ENCODE data around the gene CCDC3.

The CCDC3 gene

DNA sequence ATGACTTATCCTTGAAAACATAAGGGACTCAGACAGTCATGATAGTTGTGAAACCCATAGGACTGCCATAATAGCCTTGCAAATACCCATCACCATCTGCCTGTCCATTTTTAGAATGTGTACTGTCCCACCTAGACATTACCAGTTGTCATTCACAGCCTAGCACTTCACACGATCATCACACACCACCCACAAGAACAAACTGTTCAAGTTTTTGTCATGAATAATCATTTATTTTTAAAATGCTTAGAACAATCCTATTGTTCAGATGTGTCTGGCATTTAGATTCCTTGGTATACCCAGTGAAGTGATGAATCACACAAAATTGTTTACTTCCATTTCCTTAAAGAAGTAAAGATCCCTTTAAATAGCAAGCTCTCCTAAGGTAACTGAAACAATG, 46.6 kb downstream of the CCDC3 start:
- H3K27me3 ChIP-seq (ENCODE audit: control insufficient read depth, insufficient read depth, low read length) = no peaks in the 10 kb centered on the region

GRCh38 chr10:12950583-12951128, 50.9 kb downstream of the CCDC3 start:
- H3K36me3 ChIP-seq (ENCODE audit: control insufficient read depth, insufficient read depth, low read length) = no peaks in the 10 kb centered on the region
- no peak overlapping the region for H3K9ac ChIP-seq (ENCODE audit: low read length)
- H3K27me3 ChIP-seq (ENCODE audit: control insufficient read depth, insufficient read depth, low read length) = no peaks in the 10 kb centered on the region
- no peak overlapping the region for H3K4me3 ChIP-seq (ENCODE audit: low read length)
- no peaks in the 10 kb centered on the region for H3K4me1 ChIP-seq (ENCODE audit: control insufficient read depth, insufficient read depth, low read length)
- H3K27ac ChIP-seq (ENCODE audit: low read depth, low read length) = no peak overlapping the region

More for the DNA sequence above, 46.6 kb downstream of the CCDC3 start:
- H3K9ac ChIP-seq (ENCODE audit: low read length) = no peak overlapping the region
- H3K4me3 ChIP-seq (ENCODE audit: low read length) = no peak overlapping the region
- H3K27ac ChIP-seq (ENCODE audit: low read depth, low read length) = no peak overlapping the region
- no peaks in the 10 kb centered on the region for H3K4me1 ChIP-seq (ENCODE audit: control insufficient read depth, insufficient read depth, low read length)
- H3K36me3 ChIP-seq (ENCODE audit: control insufficient read depth, insufficient read depth, low read length) = no peaks in the 10 kb centered on the region

GRCh38 chr10:12949248-12949647, 52.3 kb downstream of the CCDC3 start:
- Histone ChIP-seq H3K4me1 (ENCODE audit: control insufficient read depth, insufficient read depth, low read length) (no peaks in the 10 kb centered on the region), H3K27ac (ENCODE audit: low read depth, low read length) (no peak overlapping the region), H3K27me3 (ENCODE audit: control insufficient read depth, insufficient read depth, low read length) (no peaks in the 10 kb centered on the region), H3K4me3 (ENCODE audit: low read length) (no peak overlapping the region), H3K9ac (ENCODE audit: low read length) (no peak overlapping the region), H3K36me3 (ENCODE audit: control insufficient read depth, insufficient read depth, low read length) (no peaks in the 10 kb centered on the region)

- Histone ChIP-seq H3K9ac (ENCODE audit: low read length) (no peak overlapping the region), H3K4me1 (ENCODE audit: control insufficient read depth, insufficient read depth, low read length) (no peaks in the 10 kb centered on the region), H3K27me3 (ENCODE audit: control insufficient read depth, insufficient read depth, low read length) (no peaks in the 10 kb centered on the region), H3K4me3 (ENCODE audit: low read length) (no peak overlapping the region), H3K27ac (ENCODE audit: low read depth, low read length) (no peak overlapping the region), H3K36me3 (ENCODE audit: control insufficient read depth, insufficient read depth, low read length) (no peaks in the 10 kb centered on the region)
These were observed 53.8 kb downstream of the CCDC3 start for GRCh38 chr10:12947741-12948140.

GRCh38 chr10:12946372-12946771, 55.1 kb downstream of the CCDC3 start:
- Histone ChIP-seq H3K9ac (ENCODE audit: low read length) (no peak overlapping the region), H3K27ac (ENCODE audit: low read depth, low read length) (no peak overlapping the region), H3K36me3 (ENCODE audit: control insufficient read depth, insufficient read depth, low read length) (no peaks in the 10 kb centered on the region), H3K27me3 (ENCODE audit: control insufficient read depth, insufficient read depth, low read length) (no peaks in the 10 kb centered on the region), H3K4me1 (ENCODE audit: control insufficient read depth, insufficient read depth, low read length) (no peaks in the 10 kb centered on the region), H3K4me3 (ENCODE audit: low read length) (no peak overlapping the region)

- H3K9ac ChIP-seq (ENCODE audit: low read length) = no peak overlapping the region
- no peaks in the 10 kb centered on the region for H3K4me1 ChIP-seq (ENCODE audit: control insufficient read depth, insufficient read depth, low read length)
- no peak overlapping the region for H3K27ac ChIP-seq (ENCODE audit: low read depth, low read length)
- H3K4me3 ChIP-seq (ENCODE audit: low read length) = no peak overlapping the region
- H3K36me3 ChIP-seq (ENCODE audit: control insufficient read depth, insufficient read depth, low read length) = no peaks in the 10 kb centered on the region
- no peaks in the 10 kb centered on the region for H3K27me3 ChIP-seq (ENCODE audit: control insufficient read depth, insufficient read depth, low read length)
These were observed 55.7 kb downstream of the CCDC3 start for GRCh38 chr10:12945690-12946359.

DNA sequence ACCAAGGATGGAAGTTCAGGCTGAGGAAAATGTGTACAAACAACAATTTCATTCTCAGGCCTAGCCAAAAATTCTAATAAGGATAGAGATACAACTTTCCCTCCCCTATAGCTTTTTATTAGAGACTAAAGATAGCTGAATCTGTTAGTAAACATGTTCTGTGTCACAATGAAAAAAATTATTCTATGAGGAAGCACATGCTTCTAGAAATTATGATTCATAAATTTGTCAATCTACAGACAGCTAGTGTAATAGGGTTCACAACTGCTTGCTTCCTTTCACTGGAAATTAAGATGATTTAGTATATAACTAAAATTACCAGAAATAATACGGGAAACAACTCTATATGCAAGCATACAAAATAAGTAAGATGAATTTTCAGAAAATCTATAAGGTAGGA, 56.6 kb downstream of the CCDC3 start:
- H3K27ac ChIP-seq (ENCODE audit: low read depth, low read length) = no peak overlapping the region
- no peaks in the 10 kb centered on the region for H3K36me3 ChIP-seq (ENCODE audit: control insufficient read depth, insufficient read depth, low read length)
- no peaks in the 10 kb centered on the region for H3K27me3 ChIP-seq (ENCODE audit: control insufficient read depth, insufficient read depth, low read length)
- no peaks in the 10 kb centered on the region for H3K4me1 ChIP-seq (ENCODE audit: control insufficient read depth, insufficient read depth, low read length)
- H3K4me3 ChIP-seq (ENCODE audit: low read length) = no peak overlapping the region
- no peak overlapping the region for H3K9ac ChIP-seq (ENCODE audit: low read length)

GRCh38 chr10:12943425-12943824, 58.1 kb downstream of the CCDC3 start:
- H3K4me1 ChIP-seq (ENCODE audit: control insufficient read depth, insufficient read depth, low read length) = no peaks in the 10 kb centered on the region
- H3K27ac ChIP-seq (ENCODE audit: low read depth, low read length) = no peak overlapping the region
- no peak overlapping the region for H3K9ac ChIP-seq (ENCODE audit: low read length)
- no peaks in the 10 kb centered on the region for H3K36me3 ChIP-seq (ENCODE audit: control insufficient read depth, insufficient read depth, low read length)
- no peaks in the 10 kb centered on the region for H3K27me3 ChIP-seq (ENCODE audit: control insufficient read depth, insufficient read depth, low read length)
- no peak overlapping the region for H3K4me3 ChIP-seq (ENCODE audit: low read length)

DNA sequence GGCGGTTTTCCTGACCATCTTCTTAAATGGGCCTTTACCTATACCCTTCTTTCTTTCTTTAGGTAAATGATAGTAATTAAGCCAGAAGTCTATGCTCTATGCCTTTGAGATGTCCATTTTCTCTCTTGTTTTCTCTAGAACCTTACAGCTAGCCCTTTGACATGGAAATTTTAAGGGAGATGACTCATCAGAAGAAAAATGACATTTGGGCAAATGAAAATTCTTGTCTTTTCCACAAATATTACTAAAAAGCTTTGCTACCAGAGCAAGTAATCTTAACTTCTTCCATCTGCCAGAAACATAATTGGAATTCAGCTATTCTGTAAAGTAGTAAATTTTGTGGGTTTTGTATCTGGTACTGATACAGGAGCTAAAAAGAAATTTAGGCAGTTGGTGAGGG, 59.5 kb downstream of the CCDC3 start:
- no peaks in the 10 kb centered on the region for H3K4me1 ChIP-seq (ENCODE audit: control insufficient read depth, insufficient read depth, low read length)
- H3K4me3 ChIP-seq (ENCODE audit: low read length) = no peak overlapping the region
- no peaks in the 10 kb centered on the region for H3K36me3 ChIP-seq (ENCODE audit: control insufficient read depth, insufficient read depth, low read length)
- no peaks in the 10 kb centered on the region for H3K27me3 ChIP-seq (ENCODE audit: control insufficient read depth, insufficient read depth, low read length)
- H3K27ac ChIP-seq (ENCODE audit: low read depth, low read length) = no peak overlapping the region
- no peak overlapping the region for H3K9ac ChIP-seq (ENCODE audit: low read length)

DNA sequence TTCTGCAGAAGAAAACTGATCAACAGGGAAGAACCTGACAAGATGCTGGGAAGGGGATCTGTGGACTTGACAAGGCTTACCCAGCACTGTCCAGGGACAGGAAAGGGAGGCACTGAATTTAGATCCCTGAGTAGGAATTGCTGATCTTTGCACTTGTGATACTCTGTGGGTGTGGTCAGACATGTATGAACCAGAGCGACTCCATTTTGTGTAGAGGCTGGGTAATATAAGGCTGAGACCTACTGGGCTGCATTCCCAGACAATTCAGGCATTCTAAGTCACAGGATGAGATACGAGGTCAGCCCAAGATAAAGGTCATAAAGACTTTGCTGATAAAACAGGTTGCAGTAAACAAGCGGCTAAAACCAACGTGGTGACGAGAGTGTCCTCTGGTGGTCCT, 60.7 kb downstream of the CCDC3 start:
- Histone ChIP-seq H3K4me1 (ENCODE audit: control insufficient read depth, insufficient read depth, low read length) (no peaks in the 10 kb centered on the region), H3K36me3 (ENCODE audit: control insufficient read depth, insufficient read depth, low read length) (no peaks in the 10 kb centered on the region), H3K9ac (ENCODE audit: low read length) (no peak overlapping the region), H3K27ac (ENCODE audit: low read depth, low read length) (no peak overlapping the region), H3K4me3 (ENCODE audit: low read length) (no peak overlapping the region), H3K27me3 (ENCODE audit: control insufficient read depth, insufficient read depth, low read length) (no peaks in the 10 kb centered on the region)

GRCh38 chr10:12938271-12938670, 63.2 kb downstream of the CCDC3 start:
- no peaks in the 10 kb centered on the region for H3K36me3 ChIP-seq (ENCODE audit: control insufficient read depth, insufficient read depth, low read length)
- no peaks in the 10 kb centered on the region for H3K27me3 ChIP-seq (ENCODE audit: control insufficient read depth, insufficient read depth, low read length)
- no peak overlapping the region for H3K9ac ChIP-seq (ENCODE audit: low read length)
- no peak overlapping the region for H3K27ac ChIP-seq (ENCODE audit: low read depth, low read length)
- H3K4me1 ChIP-seq (ENCODE audit: control insufficient read depth, insufficient read depth, low read length) = no peaks in the 10 kb centered on the region
- H3K4me3 ChIP-seq (ENCODE audit: low read length) = no peak overlapping the region

GRCh38 chr10:12937527-12937926, 64.0 kb downstream of the CCDC3 start:
- Histone ChIP-seq H3K36me3 (ENCODE audit: control insufficient read depth, insufficient read depth, low read length) (no peaks in the 10 kb centered on the region), H3K27ac (ENCODE audit: low read depth, low read length) (no peak overlapping the region), H3K4me1 (ENCODE audit: control insufficient read depth, insufficient read depth, low read length) (no peaks in the 10 kb centered on the region), H3K9ac (ENCODE audit: low read length) (no peak overlapping the region), H3K27me3 (ENCODE audit: control insufficient read depth, insufficient read depth, low read length) (no peaks in the 10 kb centered on the region), H3K4me3 (ENCODE audit: low read length) (no peak overlapping the region)

GRCh38 chr10:12934777-12935176, 66.7 kb downstream of the CCDC3 start:
- H3K27ac ChIP-seq (ENCODE audit: low read depth, low read length) = no peak overlapping the region
- H3K36me3 ChIP-seq (ENCODE audit: control insufficient read depth, insufficient read depth, low read length) = no peaks in the 10 kb centered on the region
- H3K9ac ChIP-seq (ENCODE audit: low read length) = no peak overlapping the region
- no peaks in the 10 kb centered on the region for H3K4me1 ChIP-seq (ENCODE audit: control insufficient read depth, insufficient read depth, low read length)
- H3K27me3 ChIP-seq (ENCODE audit: control insufficient read depth, insufficient read depth, low read length) = no peaks in the 10 kb centered on the region
- H3K4me3 ChIP-seq (ENCODE audit: low read length) = no peak overlapping the region

Measured in rectal smooth muscle tissue (tissue), 1 donor.